Hepatocyte (in vitro differentiated cells): ENCODE results near the gene PIRT. TPM values are rescaled to one million over a fixed set of nuclear protein-coding genes. Genes with fewer than 3 reads are reported as not detected.

Source experiments
- DNase-seq: peaks from one replicate; pipeline ENCODE4 v3.0.0-alpha.2; 2016; ENCODE audit warnings: low spot score
- H2AFZ ChIP-seq: fragments of 200-600 bp; sonication (generic); 2 replicates; pipeline ENCODE4 v1.6.0; 2016; ENCODE audit warnings: antibody characterized with exemption, mild to moderate bottlenecking
- H3K27ac ChIP-seq: fragments of 200-600 bp; sonication (generic); 2 replicates; pipeline ENCODE4 v1.5.1; 2016; ENCODE audit warnings: mild to moderate bottlenecking
- H3K27me3 ChIP-seq: fragments of 200-600 bp; sonication (generic); 2 replicates; pipeline ENCODE4 v1.6.1; 2016
- H3K36me3 ChIP-seq: fragments of 200-600 bp; sonication (generic); replicated peaks from 2 replicates; pipeline ENCODE4 v1.5.1; 2016; ENCODE audit warnings: low read depth; ENCODE audit not compliant: insufficient read depth
- H3K4me1 ChIP-seq: fragments of 200-600 bp; sonication (generic); 2 replicates; pipeline ENCODE4 v1.5.1; 2016; ENCODE audit warnings: mild to moderate bottlenecking, moderate library complexity; ENCODE audit not compliant: insufficient read depth
- H3K4me2 ChIP-seq: fragments of 200-600 bp; sonication (generic); 2 replicates; pipeline ENCODE4 v1.6.0; 2016
- H3K4me3 ChIP-seq: fragments of 200-600 bp; sonication (generic); 2 replicates; pipeline ENCODE4 v1.5.1; 2016; ENCODE audit warnings: mild to moderate bottlenecking
- H3K79me2 ChIP-seq: fragments of 200-600 bp; sonication (generic); 2 replicates; pipeline ENCODE4 v1.6.0; 2017; ENCODE audit warnings: mild to moderate bottlenecking
- H3K9me2 ChIP-seq: fragments of 200-600 bp; sonication (generic); replicated peaks from 2 replicates; pipeline ENCODE4 v1.6.0; 2017; ENCODE audit warnings: mild to moderate bottlenecking; ENCODE audit not compliant: insufficient read depth
- H3K9me3 ChIP-seq: fragments of 200-600 bp; sonication (generic); 2 replicates; pipeline ENCODE4 v1.5.1; 2016; ENCODE audit warnings: low read depth, mild to moderate bottlenecking
- H4K20me1 ChIP-seq: fragments of 200-600 bp; sonication (generic); 2 replicates; pipeline ENCODE4 v1.6.0; 2016; ENCODE audit warnings: mild to moderate bottlenecking; ENCODE audit not compliant: insufficient read depth, poor library complexity, severe bottlenecking
- EZH2 ChIP-seq: fragments of 200-600 bp; sonication (generic); IDR thresholded peaks from 2 replicates; pipeline ENCODE4 v1.6.1; 2016; ENCODE audit warnings: antibody characterized with exemption, mild to moderate bottlenecking, borderline replicate concordance
- EZH2phosphoT487 ChIP-seq: fragments of 200-600 bp; sonication (generic); IDR thresholded peaks from one replicate; pipeline ENCODE4 v1.6.1; 2018; ENCODE audit warnings: antibody characterized with exemption, mild to moderate bottlenecking, low read depth, moderate library complexity; ENCODE audit not compliant: unreplicated experiment, severe bottlenecking
- WGBS: methylation state at CpG from one replicate; pipeline ENCODE4 v1.1.6; 2016; ENCODE audit warnings: low lambda C conversion rate; ENCODE audit errors: missing lambda C conversion rate; 5-methylcytosine and 5-hydroxymethylcytosine counted together
- polyA plus RNA-seq: library from polyadenylated mRNA; unstranded; fragments of >200 nt; fragmentation: Nextera tagmentation; extraction: Ambion mirVana; gene quantifications from 2 replicates; pipeline ENCODE4 v1.2.1, GENCODE V29; 2016
- total RNA-seq: library from RNA; depleted of rRNA; stranded (reverse); fragments of >200 nt; gene quantifications from 2 replicates; pipeline ENCODE4 v1.2.3, GENCODE V29; 2014
- TF ChIP-seq, protein P1 (sequence below): fragments of 200-600 bp; sonication (generic); IDR thresholded peaks from 2 replicates; pipeline ENCODE4 v1.5.1; 2016; ENCODE audit warnings: antibody characterized with exemption, mild to moderate bottlenecking; ENCODE audit not compliant: poor library complexity

PIRT gene
- total and polyA plus RNA-seq, 2 experiments from 2014 or later = not detected

GRCh38 chr17:10806545-10807262, 31.2 kb downstream of the PIRT start:
- TF ChIP-seq, protein P1, sequence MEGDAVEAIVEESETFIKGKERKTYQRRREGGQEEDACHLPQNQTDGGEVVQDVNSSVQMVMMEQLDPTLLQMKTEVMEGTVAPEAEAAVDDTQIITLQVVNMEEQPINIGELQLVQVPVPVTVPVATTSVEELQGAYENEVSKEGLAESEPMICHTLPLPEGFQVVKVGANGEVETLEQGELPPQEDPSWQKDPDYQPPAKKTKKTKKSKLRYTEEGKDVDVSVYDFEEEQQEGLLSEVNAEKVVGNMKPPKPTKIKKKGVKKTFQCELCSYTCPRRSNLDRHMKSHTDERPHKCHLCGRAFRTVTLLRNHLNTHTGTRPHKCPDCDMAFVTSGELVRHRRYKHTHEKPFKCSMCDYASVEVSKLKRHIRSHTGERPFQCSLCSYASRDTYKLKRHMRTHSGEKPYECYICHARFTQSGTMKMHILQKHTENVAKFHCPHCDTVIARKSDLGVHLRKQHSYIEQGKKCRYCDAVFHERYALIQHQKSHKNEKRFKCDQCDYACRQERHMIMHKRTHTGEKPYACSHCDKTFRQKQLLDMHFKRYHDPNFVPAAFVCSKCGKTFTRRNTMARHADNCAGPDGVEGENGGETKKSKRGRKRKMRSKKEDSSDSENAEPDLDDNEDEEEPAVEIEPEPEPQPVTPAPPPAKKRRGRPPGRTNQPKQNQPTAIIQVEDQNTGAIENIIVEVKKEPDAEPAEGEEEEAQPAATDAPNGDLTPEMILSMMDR = no peak
- no peak for TF ChIP-seq EZH2
- TF ChIP-seq EZH2phosphoT487 = no peak
- H3K9me3 ChIP-seq = no peaks in the 10 kb centered on the region
- 80% methylated on average over 9 of the region's 9 CpGs for WGBS
- no peak for DNase-seq
- no peak overlapping the region for H3K27ac ChIP-seq
- no peaks in the 10 kb centered on the region for H3K36me3 ChIP-seq
- no peaks in the 10 kb centered on the region for H4K20me1 ChIP-seq
- H2AFZ ChIP-seq = no peak overlapping the region
- no peaks in the 10 kb centered on the region for H3K27me3 ChIP-seq
- H3K9me2 ChIP-seq = no peaks in the 10 kb centered on the region
- no peak overlapping the region for H3K4me3 ChIP-seq
- H3K4me1 ChIP-seq = no peaks in the 10 kb centered on the region
- H3K79me2 ChIP-seq = no peaks in the 10 kb centered on the region
- no peak overlapping the region for H3K4me2 ChIP-seq

DNA sequence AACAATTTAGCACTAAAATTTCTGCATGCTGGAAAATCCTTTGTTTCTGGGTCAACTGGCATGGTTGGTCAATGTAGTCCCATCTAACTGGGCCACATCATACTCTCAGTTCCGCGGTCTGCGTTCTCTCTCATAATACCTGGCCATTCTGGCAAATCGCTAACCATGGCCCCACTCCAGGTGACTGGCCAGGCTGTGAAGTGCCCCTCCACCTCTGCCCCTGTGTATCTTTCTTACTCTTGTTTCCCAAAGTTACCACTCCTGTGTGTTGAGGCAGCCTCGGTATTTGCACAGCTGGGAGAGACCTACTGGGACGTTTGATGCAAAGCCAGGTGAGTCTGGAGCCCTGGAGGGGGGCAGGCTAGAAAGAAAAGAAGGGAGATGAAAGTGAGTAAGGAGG, 32.0 kb downstream of the PIRT start:
- Histone ChIP-seq H3K27ac (no peak overlapping the region), H3K27me3 (no peaks in the 10 kb centered on the region), H3K4me1 (no peaks in the 10 kb centered on the region), H4K20me1 (no peaks in the 10 kb centered on the region), H3K9me2 (no peaks in the 10 kb centered on the region), H3K4me3 (no peak overlapping the region), H3K4me2 (no peak overlapping the region), H3K79me2 (no peaks in the 10 kb centered on the region), H2AFZ (no peak overlapping the region), H3K36me3 (no peaks in the 10 kb centered on the region), H3K9me3 (no peaks in the 10 kb centered on the region)
- 91% methylated on average over 6 of the region's 6 CpGs for WGBS
- TF ChIP-seq EZH2phosphoT487 (no peak), EZH2 (no peak)
- TF ChIP-seq, protein P1 = no peak
- DNase-seq = no peak

- Histone ChIP-seq H4K20me1 (no peaks in the 10 kb centered on the region), H3K4me2 (no peak overlapping the region), H3K9me2 (no peaks in the 10 kb centered on the region), H3K4me3 (no peak overlapping the region), H3K4me1 (peaks cover 3% of the 10 kb centered on the region), H3K79me2 (no peaks in the 10 kb centered on the region), H3K27ac (no peak overlapping the region), H2AFZ (no peak overlapping the region), H3K36me3 (no peaks in the 10 kb centered on the region), H3K9me3 (no peaks in the 10 kb centered on the region), H3K27me3 (no peaks in the 10 kb centered on the region)
- TF ChIP-seq EZH2 (no peak), EZH2phosphoT487 (no peak)
- TF ChIP-seq, protein P1 = no peak
- no peak for DNase-seq
- 95% methylated on average over 7 of the region's 7 CpGs for WGBS
These were observed 33.3 kb downstream of the PIRT start for GRCh38 chr17:10804546-10804945.
